ENCODE data around the gene FMNL3.
A peak's percentile ranks its signal among the peaks of the same experiment; 100 is the strongest.

FMNL3 gene

DNA sequence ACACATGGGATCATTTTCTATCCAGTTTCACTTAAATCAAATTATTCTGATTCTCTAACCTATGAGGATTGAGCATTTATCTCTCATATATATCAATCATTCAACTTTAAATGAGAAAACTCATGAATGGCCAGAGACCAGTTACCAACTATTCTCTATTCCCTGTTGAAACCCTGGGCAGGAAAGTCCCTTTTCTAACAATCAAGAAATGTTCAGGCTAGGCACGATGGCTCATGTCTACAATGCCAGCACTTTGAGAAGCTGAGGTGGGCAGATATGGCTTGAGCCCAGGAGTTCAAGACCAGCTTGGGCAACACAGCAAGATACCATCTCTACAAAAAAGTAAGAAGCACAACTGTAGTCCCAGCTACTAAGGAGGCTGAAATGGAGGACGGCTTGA lies 18.0 kb downstream of the FMNL3 start:
- TF ChIP-seq CTCF (IDR thresholded peaks at IDR 0.05), result no peak

DNA sequence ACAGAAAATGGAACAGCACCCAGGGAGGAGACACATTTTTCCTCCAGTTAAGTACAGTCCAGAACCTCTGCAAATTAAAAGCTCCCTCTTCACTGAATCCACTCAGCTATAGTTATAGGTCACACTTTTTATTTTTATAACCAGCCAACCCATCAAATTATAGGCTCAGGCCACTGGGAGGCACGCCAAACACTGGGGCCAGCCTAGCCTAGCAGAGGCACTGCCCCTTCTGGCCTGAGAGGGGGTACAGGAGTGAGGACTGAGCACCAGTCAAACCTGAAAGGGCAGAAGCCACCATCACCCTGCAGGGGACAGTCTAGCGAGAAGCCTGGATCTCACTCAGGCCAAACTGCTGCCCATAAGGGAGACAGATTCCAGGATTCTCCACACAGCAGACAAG lies 19.3 kb downstream of the FMNL3 start:
- TF ChIP-seq CTCF (IDR thresholded peaks at IDR 0.05), result peak; percentile 16; the same call in 1 of the 2 replicates

- TF ChIP-seq CTCF (IDR thresholded peaks at IDR 0.05), result no peak
Observed at GRCh38 chr12:49684310-49684854, 22.8 kb downstream of the FMNL3 start.

GRCh38 chr12:49683599-49684309 lies 23.5 kb downstream of the FMNL3 start:
- TF ChIP-seq CTCF (IDR thresholded peaks at IDR 0.05), result no peak

- TF ChIP-seq CTCF (IDR thresholded peaks at IDR 0.05), result no peak
Observed at GRCh38 chr12:49680075-49680474, 27.1 kb downstream of the FMNL3 start.

- no peak for TF ChIP-seq CTCF (IDR thresholded peaks at IDR 0.05)
Observed at GRCh38 chr12:49678711-49679110, 28.5 kb downstream of the FMNL3 start.

- TF ChIP-seq CTCF (IDR thresholded peaks at IDR 0.05), result no peak
Observed at GRCh38 chr12:49675137-49675536, 32.1 kb downstream of the FMNL3 start.
